H1 (cell line): ENCODE results near the gene AUH. TPM values are rescaled to one million over a fixed set of nuclear protein-coding genes. Genes with fewer than 3 reads are reported as not detected.

Experiments
- CTCF ChIA-PET: fragments of 300-600 bp; sonication (Branson Sonifier 250); formaldehyde crosslinking; loops from one replicate; lab custom pipeline; 2021; ENCODE audit not compliant: partially characterized antibody; lab: Charles Lee
- POLR2A ChIA-PET: fragments of 300-600 bp; sonication (Branson Sonifier 250); formaldehyde crosslinking; loops from one replicate; lab custom pipeline; 2021; ENCODE audit warnings: inconsistent platforms; ENCODE audit not compliant: partially characterized antibody; lab: Charles Lee
- DNase-seq, 2 experiments: peaks; one replicate each; pipeline versions ENCODE4 v3.0.0 to v3.0.0-alpha.2; 2010 to 2022; ENCODE audit warnings: low spot score in 2 of 2, low read depth in 1 of 2, mixed read lengths in 1 of 2
- FAIRE-seq: peaks from 2 replicates; lab custom pipeline; 2011; peaks lifted over from hg19 to GRCh38; lab: Jason Lieb, UNC
- H2AFZ ChIP-seq: 2 replicates; pipeline ENCODE4 v1.8.1; 2012; ENCODE audit warnings: low read length, inconsistent platforms
- H2AK5ac ChIP-seq: 2 replicates; pipeline ENCODE4 v1.6.1; 2013; ENCODE audit warnings: low read depth, low read length
- H2BK120ac ChIP-seq: replicated peaks from 2 replicates; pipeline ENCODE3; 2013; ENCODE audit warnings: low read depth, low read length, inconsistent platforms
- H2BK12ac ChIP-seq: 2 replicates; pipeline ENCODE4 v1.6.1; 2013; ENCODE audit warnings: low read depth, low read length
- H2BK15ac ChIP-seq: 2 replicates; pipeline ENCODE4 v1.6.1; 2013; ENCODE audit warnings: low read length
- H2BK20ac ChIP-seq: 2 replicates; pipeline ENCODE4 v1.6.1; 2013; ENCODE audit warnings: low read length
- H2BK5ac ChIP-seq: 2 replicates; pipeline ENCODE4 v1.6.1; 2013; ENCODE audit warnings: low read depth, low read length
- H3K14ac ChIP-seq: 2 replicates; pipeline ENCODE4 v1.6.1; 2013; ENCODE audit warnings: inconsistent platforms; ENCODE audit not compliant: insufficient read length
- H3K18ac ChIP-seq: 2 replicates; pipeline ENCODE4 v1.6.1; 2013; ENCODE audit warnings: low read length; ENCODE audit errors: extremely low read depth
- H3K23ac ChIP-seq: 2 replicates; pipeline ENCODE4 v1.6.1; 2013; ENCODE audit warnings: inconsistent platforms; ENCODE audit not compliant: insufficient read length
- H3K23me2 ChIP-seq: 2 replicates; pipeline ENCODE4 v1.6.1; 2013; ENCODE audit warnings: low read depth, low read length
- H3K27ac ChIP-seq: 2 replicates; pipeline ENCODE4 v1.6.1; 2011; ENCODE audit warnings: low read depth, low read length, inconsistent platforms
- H3K27me3 ChIP-seq, 4 experiments: replicated peaks in 1 of 4; 1 replicate in 1 of 4; 2 replicates in 3 of 4; pipeline versions ENCODE4 v1.6.1 to v1.8.1; 2011 to 2013; ENCODE audit warnings: low read length in 3 of 4, mild to moderate bottlenecking in 3 of 4, inconsistent platforms in 2 of 4, mixed read lengths in 2 of 4, moderate library complexity in 1 of 4; ENCODE audit not compliant: control insufficient read depth in 3 of 4, insufficient read depth in 3 of 4; ENCODE audit errors: extremely low read depth in 1 of 4
- H3K36me3 ChIP-seq, 4 experiments: 2 replicates each; pipeline versions ENCODE4 v1.6.1 to v1.8.1; 2011 to 2013; ENCODE audit warnings: mild to moderate bottlenecking in 4 of 4, low read length in 3 of 4, moderate library complexity in 2 of 4, control low read depth in 1 of 4, inconsistent platforms in 1 of 4; ENCODE audit not compliant: insufficient read depth in 4 of 4, control insufficient read depth in 2 of 4
- H3K4ac ChIP-seq: replicated peaks from 2 replicates; pipeline ENCODE3; 2013; ENCODE audit warnings: low read length, low read depth, mixed read lengths, inconsistent platforms; ENCODE audit not compliant: insufficient read length
- H3K4me1 ChIP-seq, 4 experiments: replicated peaks in 1 of 4; 1 replicate in 1 of 4; 2 replicates in 3 of 4; pipeline versions ENCODE4 v1.6.1 to v1.8.1; 2011 to 2013; ENCODE audit warnings: low read length in 3 of 4, inconsistent platforms in 2 of 4, mixed read lengths in 1 of 4; ENCODE audit not compliant: insufficient read depth in 4 of 4, control insufficient read depth in 3 of 4
- H3K4me2 ChIP-seq, 2 experiments: 2 replicates each; pipeline versions ENCODE4 v1.6.1 to v1.8.1; 2011 to 2013; ENCODE audit warnings: low read depth in 2 of 2, low read length in 2 of 2, control low read depth in 1 of 2, inconsistent platforms in 1 of 2, mild to moderate bottlenecking in 1 of 2; ENCODE audit not compliant: insufficient read depth in 1 of 2
- H3K4me3 ChIP-seq, 4 experiments: fragments of 200-600, 300-600 bp in 1 of 4; sonication (generic), shearing (Covaris generic), sonication (Bioruptor Twin) in 1 of 4; 2 replicates each; pipeline versions ENCODE4 v1.5.1 to v1.8.1; 2011 to 2016; ENCODE audit warnings: low read length in 4 of 4, low read depth in 3 of 4, control low read depth in 2 of 4, inconsistent platforms in 2 of 4, mild to moderate bottlenecking in 2 of 4, mixed read lengths in 1 of 4, moderate library complexity in 1 of 4; ENCODE audit not compliant: insufficient read depth in 2 of 4; ENCODE audit errors: extremely low read depth in 1 of 4
- H3K56ac ChIP-seq: replicated peaks from 2 replicates; pipeline ENCODE3; 2013; ENCODE audit warnings: low read depth, mild to moderate bottlenecking, mixed read lengths, low read length, inconsistent platforms; ENCODE audit not compliant: insufficient read length
- H3K79me1 ChIP-seq: 2 replicates; pipeline ENCODE4 v1.6.1; 2013; ENCODE audit warnings: low read depth, low read length, control low read depth
- H3K79me2 ChIP-seq, 2 experiments: 2 replicates each; pipeline versions ENCODE4 v1.6.1 to v1.8.1; 2012 to 2013; ENCODE audit warnings: low read length in 2 of 2, mild to moderate bottlenecking in 2 of 2, inconsistent platforms in 1 of 2; ENCODE audit not compliant: insufficient read depth in 2 of 2, control insufficient read depth in 1 of 2
- H3K9ac ChIP-seq, 4 experiments: replicated peaks in 1 of 4; 1 replicate in 1 of 4; 2 replicates in 3 of 4; pipeline versions ENCODE4 v1.6.1 to v1.8.1; 2011 to 2013; ENCODE audit warnings: low read depth in 3 of 4, low read length in 3 of 4, control low read depth in 2 of 4, mild to moderate bottlenecking in 2 of 4, moderate library complexity in 2 of 4, inconsistent platforms in 1 of 4; ENCODE audit errors: extremely low read depth in 1 of 4
- H3K9me3 ChIP-seq, 2 experiments: 2 replicates each; pipeline versions ENCODE4 v1.6.1 to v1.8.1; 2012 to 2013; ENCODE audit warnings: mild to moderate bottlenecking in 2 of 2, moderate library complexity in 2 of 2, control low read depth in 1 of 2, inconsistent platforms in 1 of 2, low read depth in 1 of 2, low read length in 1 of 2, mixed read lengths in 1 of 2; ENCODE audit not compliant: insufficient read depth in 2 of 2
- H4K20me1 ChIP-seq, 2 experiments: replicated peaks in 1 of 2; 2 replicates each; pipeline versions ENCODE3 to v1.8.1; 2011 to 2013; ENCODE audit warnings: inconsistent platforms in 2 of 2, low read length in 2 of 2, mild to moderate bottlenecking in 1 of 2; ENCODE audit not compliant: insufficient read depth in 2 of 2, control insufficient read depth in 1 of 2
- H4K5ac ChIP-seq: 2 replicates; pipeline ENCODE4 v1.6.1; 2013; ENCODE audit warnings: low read length, low read depth, mixed read lengths, inconsistent platforms; ENCODE audit not compliant: insufficient read length
- H4K8ac ChIP-seq: 2 replicates; pipeline ENCODE4 v1.8.0; 2013; ENCODE audit warnings: mild to moderate bottlenecking, moderate library complexity, low read length, inconsistent platforms; ENCODE audit not compliant: insufficient read depth; ENCODE audit errors: extremely low read depth
- H4K91ac ChIP-seq: replicated peaks from 2 replicates; pipeline ENCODE3; 2013; ENCODE audit warnings: low read length, mixed read lengths, inconsistent platforms; ENCODE audit not compliant: insufficient read length
- BACH1 ChIP-seq: IDR thresholded peaks from 2 replicates; pipeline ENCODE4 v1.6.1; 2012; ENCODE audit warnings: low read length, improper control_type of control experiment
- CBX5 ChIP-seq: fragments of 300-800, 300-1000 bp; sonication (generic); IDR thresholded peaks from 2 replicates; pipeline ENCODE4 v1.7.1; 2016; ENCODE audit warnings: antibody characterized with exemption, low read length, low read depth
- CEBPB ChIP-seq: IDR thresholded peaks from 2 replicates; pipeline ENCODE4 v1.6.1; 2012; ENCODE audit warnings: low read depth, low read length
- MAX ChIP-seq: IDR thresholded peaks from 2 replicates; pipeline ENCODE4 v1.6.1; 2012; ENCODE audit warnings: inconsistent platforms
- POLR2A ChIP-seq, 2 experiments: IDR thresholded peaks; 1 replicate in 1 of 2; 2 replicates in 1 of 2; pipeline ENCODE4 v1.6.1; 2011; ENCODE audit warnings: low read depth in 2 of 2, low read length in 2 of 2, mild to moderate bottlenecking in 2 of 2; ENCODE audit errors: control extremely low read depth in 1 of 2
- RXRA ChIP-seq: IDR thresholded peaks from 2 replicates; pipeline ENCODE4 v1.6.1; 2011; ENCODE audit warnings: low read depth, mild to moderate bottlenecking, low read length, moderate library complexity; ENCODE audit not compliant: insufficient read depth
- SUZ12 ChIP-seq: fragments of 200-600 bp; sonication (generic); IDR thresholded peaks from 2 replicates; pipeline ENCODE4 v1.6.1; 2012; ENCODE audit warnings: mild to moderate bottlenecking, inconsistent platforms, low read length, moderate library complexity, mixed read lengths
- TCF12 ChIP-seq: IDR thresholded peaks from 2 replicates; pipeline ENCODE4 v1.6.1; 2011; ENCODE audit warnings: low read depth, mild to moderate bottlenecking, low read length
- WGBS, 2 experiments: shearing (Covaris generic) in 1 of 2; methylation state at CpG; one replicate each; pipeline versions ENCODE4 v1.1.6 to v1.1.7; 2013 to 2015; ENCODE audit warnings: low lambda C conversion rate in 2 of 2, mixed read lengths in 2 of 2, inconsistent platforms in 1 of 2, low coverage in 1 of 2, missing lambda C conversion rate in 1 of 2; ENCODE audit not compliant: insufficient replicate concordance in 2 of 2, insufficient coverage in 1 of 2, insufficient read length in 1 of 2; ENCODE audit errors: extremely low coverage in 1 of 2, missing lambda C conversion rate in 1 of 2; 5-methylcytosine and 5-hydroxymethylcytosine counted together
- polyA plus RNA-seq, 7 experiments: library from polyadenylated mRNA; depleted of rRNA in 3 of 7; stranded (reverse) in 5 of 7; unstranded in 2 of 7; fragments of >200 nt in 5 of 7; fragments of 200-250 nt in 2 of 7; gene quantifications; 1 replicate in 5 of 7; 2 replicates in 1 of 7; 4 replicates in 1 of 7; pipeline versions ENCODE4 v1.2.1 to v1.2.3, GENCODE V29; 2011 to 2013; ENCODE audit warnings: missing spikeins in 2 of 7, mixed read lengths in 2 of 7
- total RNA-seq: library from RNA; stranded (reverse); fragmentation: NEBNext Ultra II Directional; extraction: Animal tissue kit (Norgen Biotek cat#: 25700); gene quantifications from 2 replicates; pipeline ENCODE4 v1.2.1, GENCODE V29; 2021

Gene AUH
- total and polyA plus RNA-seq, 2 of the 8 experiments (the other 6 are each of a cell fraction or from before 2014, with no cell fraction given): 5.8 to 21.9 TPM

GRCh38 chr9:91345978-91346377 lies 15.7 kb downstream of the AUH start:
- Histone ChIP-seq H4K5ac (no peak overlapping the region), H2BK12ac (no peak overlapping the region), H4K8ac (no peak overlapping the region), H3K9ac (no peak overlapping the region), H4K20me1 (peaks cover 0 to 2% of the 10 kb centered on the region in 2 experiments), H2BK5ac (no peak overlapping the region), H2BK120ac (no peak overlapping the region), H3K23me2 (no peaks in the 10 kb centered on the region), H4K91ac (no peak overlapping the region), H3K18ac (no peak overlapping the region), H2AK5ac (no peak overlapping the region), H2AFZ (no peak overlapping the region), H3K56ac (no peak overlapping the region), H3K4me1 (peaks cover 3 to 14% (median 9%) of the 10 kb centered on the region in 4 experiments), H3K4me2 (peak overlapping the region; percentile 10 to 12; a peak in 1 of 4 replicates), H3K4ac (no peak overlapping the region), H3K27ac (no peak overlapping the region), H3K4me3 (no peak overlapping the region), H3K27me3 (no peaks in the 10 kb centered on the region), H2BK20ac (no peak overlapping the region), H3K36me3 (peaks cover 0 to 28% (median 10%) of the 10 kb centered on the region in 4 experiments; a peak in 5 of 8 replicates), H3K14ac (no peak overlapping the region), H2BK15ac (no peak overlapping the region), H3K79me1 (no peaks in the 10 kb centered on the region), H3K79me2 (peaks cover 0 to 67% of the 10 kb centered on the region in 2 experiments; a peak in 3 of 4 replicates), H3K9me3 (no peaks in the 10 kb centered on the region; a peak in 1 of 4 replicates), H3K23ac (no peak overlapping the region)
- WGBS, 2 experiments: 79% methylated on average over 4 of the region's 4 CpGs; no CpG with 5 or more reads in 1 of the 2 experiments
- POLR2A ChIA-PET: interaction anchor here (1.0 to 2.5 kb wide), 3 partner anchors 11 to 15 kb away, joined by 3 to 30 read pairs (median 3); no protein-coding TSS in a partner anchor
- CTCF ChIA-PET: interaction anchor here (0.7 to 2.0 kb wide), 5 partner anchors 10 to 182 kb away, joined by 3 to 7 read pairs (median 4); no protein-coding TSS in a partner anchor
- DNase-seq: no peak
- TF ChIP-seq CEBPB (no peak), RXRA (no peak), CBX5 (no peak), TCF12 (no peak), POLR2A (IDR thresholded peaks at IDR 0.05; ENCODE audit: control extremely low read depth in 1 of 2, low read depth in 2 of 2, low read length in 2 of 2) (no peak), BACH1 (no peak), SUZ12 (no peak), MAX (no peak)
- FAIRE-seq: no peak
